Kidney (tissue), 14 donors: Measurements from ENCODE around the gene DNAH3. TPM values are rescaled to one million over a fixed set of nuclear protein-coding genes. Genes with fewer than 3 reads are reported as not detected.

Experiments
- DNase-seq, 5 donors: peaks; one replicate each; pipeline ENCODE4 v3.0.0-alpha.2; 2013 to 2020
- FAIRE-seq: peaks from 2 replicates; lab custom pipeline; 2012; peaks lifted over from hg19 to GRCh38; lab: Jason Lieb, UNC
- H3K27ac ChIP-seq, 2 donors: one replicate each; pipeline ENCODE4 v1.7.0; 2013; ENCODE audit warnings: low read depth in 2 of 2, low read length in 2 of 2, inconsistent platforms in 1 of 2
- H3K27me3 ChIP-seq: one replicate; pipeline ENCODE4 v1.7.1; 2013; ENCODE audit warnings: low read length, inconsistent platforms; ENCODE audit not compliant: control insufficient read depth, insufficient read depth
- H3K36me3 ChIP-seq, 3 donors: one replicate each; pipeline versions ENCODE4 v1.7.0 to v1.7.1; 2013; ENCODE audit warnings: low read length in 3 of 3, control low read depth in 1 of 3, inconsistent platforms in 1 of 3; ENCODE audit not compliant: insufficient read depth in 3 of 3, control insufficient read depth in 2 of 3
- H3K4me1 ChIP-seq, 3 donors: one replicate each; pipeline versions ENCODE4 v1.7.0 to v1.7.1; 2013; ENCODE audit warnings: low read length in 3 of 3, inconsistent platforms in 1 of 3, low read depth in 1 of 3; ENCODE audit not compliant: control insufficient read depth in 2 of 3, insufficient read depth in 2 of 3
- H3K4me3 ChIP-seq, 3 donors: one replicate each; pipeline versions ENCODE4 v1.7.0 to v1.8.1; 2013; ENCODE audit warnings: low read length in 3 of 3, control low read depth in 1 of 3, inconsistent platforms in 1 of 3
- H3K9ac ChIP-seq, 3 donors: one replicate each; pipeline versions ENCODE4 v1.7.0 to v1.7.1; 2013; ENCODE audit warnings: low read length in 3 of 3, control low read depth in 1 of 3, inconsistent platforms in 1 of 3
- H3K9me3 ChIP-seq, 3 donors: one replicate each; pipeline versions ENCODE4 v1.7.0 to v1.7.1; 2013; ENCODE audit warnings: low read length in 3 of 3, control low read depth in 1 of 3, inconsistent platforms in 1 of 3; ENCODE audit not compliant: control insufficient read depth in 2 of 3, insufficient read depth in 1 of 3
- intact Hi-C: fragments of 100-400 bp; cut with DNase I; formaldehyde crosslinking; loops from one replicate; pipeline ENCODE4 v1.11.1; 2022
- polyA plus RNA-seq: library from polyadenylated mRNA; stranded (reverse); fragments of 350-450 nt; fragmentation: Illumina TruSeq; extraction: RNeasy Lipid Tissue Mini Kit (QIAGEN cat#74804); gene quantifications from one replicate; pipeline ENCODE4 v1.2.3, GENCODE V29; 2014; ENCODE audit warnings: low read depth, low replicate concordance; ENCODE audit not compliant: insufficient read depth
- total RNA-seq: library from RNA; stranded (reverse); fragmentation: NEBNext Ultra II Directional; extraction: Animal tissue kit (Norgen Biotek cat#: 25700); gene quantifications from one replicate; pipeline ENCODE4 v1.2.1, GENCODE V29; 2021
- TF ChIP-seq, protein P1 (sequence below): IDR thresholded peaks from 3 replicates; pipeline ENCODE4 v1.5.1; 2012; ENCODE audit warnings: mild to moderate bottlenecking, moderate library complexity, borderline replicate concordance; ENCODE audit not compliant: insufficient read depth; ENCODE audit errors: extremely low read depth
- donor health status: control.
- donor health status: control.
- donor health status: control.
- donor health status: control.
- donor health status: control.
- donor health status: DM: yes; HTN: yes; CAD: no.
- donor health status: Normal renal cell carcinoma (clear cell type).

Gene DNAH3
- total and polyA plus RNA-seq, 2 donors from 2014 or later = 0.19 to 0.57 TPM

DNA sequence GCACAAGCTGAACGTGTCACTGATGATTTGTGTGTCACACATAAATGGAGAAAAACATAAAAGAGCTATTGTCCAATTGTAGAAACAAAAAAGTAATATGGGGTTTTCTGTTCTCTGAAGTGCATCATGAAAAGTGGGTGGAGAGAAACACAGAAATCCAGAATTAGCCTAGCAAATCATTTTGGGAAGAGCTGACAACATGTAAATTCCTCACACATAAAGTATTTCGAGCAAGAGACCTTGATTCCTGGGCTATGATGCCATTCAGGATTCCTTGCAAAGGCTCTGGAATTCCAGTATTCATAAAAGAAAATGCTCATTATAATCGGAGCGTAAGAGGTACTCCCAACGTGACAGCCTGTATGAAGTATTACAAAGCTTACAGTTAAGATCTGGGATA lies 251.6 kb downstream of the DNAH3 start:
- Histone ChIP-seq H3K27me3 (no peaks in the 10 kb centered on the region), H3K4me3 (peak overlapping the region; percentile 71 to 83 (median 81))
- no peak for FAIRE-seq

GRCh38 chr16:20897922-20898321 lies 252.7 kb downstream of the DNAH3 start:
- TF ChIP-seq, protein P1, sequence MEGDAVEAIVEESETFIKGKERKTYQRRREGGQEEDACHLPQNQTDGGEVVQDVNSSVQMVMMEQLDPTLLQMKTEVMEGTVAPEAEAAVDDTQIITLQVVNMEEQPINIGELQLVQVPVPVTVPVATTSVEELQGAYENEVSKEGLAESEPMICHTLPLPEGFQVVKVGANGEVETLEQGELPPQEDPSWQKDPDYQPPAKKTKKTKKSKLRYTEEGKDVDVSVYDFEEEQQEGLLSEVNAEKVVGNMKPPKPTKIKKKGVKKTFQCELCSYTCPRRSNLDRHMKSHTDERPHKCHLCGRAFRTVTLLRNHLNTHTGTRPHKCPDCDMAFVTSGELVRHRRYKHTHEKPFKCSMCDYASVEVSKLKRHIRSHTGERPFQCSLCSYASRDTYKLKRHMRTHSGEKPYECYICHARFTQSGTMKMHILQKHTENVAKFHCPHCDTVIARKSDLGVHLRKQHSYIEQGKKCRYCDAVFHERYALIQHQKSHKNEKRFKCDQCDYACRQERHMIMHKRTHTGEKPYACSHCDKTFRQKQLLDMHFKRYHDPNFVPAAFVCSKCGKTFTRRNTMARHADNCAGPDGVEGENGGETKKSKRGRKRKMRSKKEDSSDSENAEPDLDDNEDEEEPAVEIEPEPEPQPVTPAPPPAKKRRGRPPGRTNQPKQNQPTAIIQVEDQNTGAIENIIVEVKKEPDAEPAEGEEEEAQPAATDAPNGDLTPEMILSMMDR = no peak
- peaks cover 0 to 2% (median 0%) of the 10 kb centered on the region in 3 donors for H3K36me3 ChIP-seq
- no peaks in the 10 kb centered on the region for H3K9me3 ChIP-seq
- H3K4me3 ChIP-seq = peak overlapping the region in 2 of 3 donors; percentile 81 to 83
- DNase-seq = peak in 1 of 5 donors; percentile 40
- H3K4me1 ChIP-seq = peaks cover 0 to 19% (median 0%) of the 10 kb centered on the region in 3 donors
- no peaks in the 10 kb centered on the region for H3K27me3 ChIP-seq
- FAIRE-seq = no peak
- intact Hi-C loops = no loop called here
- no peak overlapping the region for H3K9ac ChIP-seq
- H3K27ac ChIP-seq = peak overlapping the region; percentile 12 to 96

More for the DNA sequence above, 251.6 kb downstream of the DNAH3 start:
- intact Hi-C loops = no loop called here
- no peaks in the 10 kb centered on the region for H3K9me3 ChIP-seq
- peaks cover 0 to 22% (median 9%) of the 10 kb centered on the region in 3 donors for H3K4me1 ChIP-seq
- DNase-seq = peak in 2 of 5 donors; percentile 50 to 56
- H3K9ac ChIP-seq = peak overlapping the region; percentile 64 to 90 (median 81)
- TF ChIP-seq, protein P1 = no peak
- H3K36me3 ChIP-seq = peaks cover 0 to 2% (median 0%) of the 10 kb centered on the region in 3 donors
- H3K27ac ChIP-seq = peak overlapping the region; percentile 88 to 96

GRCh38 chr16:20897253-20897897 lies 253.3 kb downstream of the DNAH3 start:
- Histone ChIP-seq H3K9me3 (no peaks in the 10 kb centered on the region), H3K9ac (no peak overlapping the region), H3K4me1 (peaks cover 0 to 17% (median 0%) of the 10 kb centered on the region in 3 donors), H3K36me3 (peaks cover 0 to 2% (median 0%) of the 10 kb centered on the region in 3 donors), H3K4me3 (peak overlapping the region in 2 of 3 donors; percentile 81 to 83), H3K27me3 (no peaks in the 10 kb centered on the region), H3K27ac (peak overlapping the region in 1 of 2 donors; percentile 96)
- TF ChIP-seq, protein P1 = no peak
- no peak for DNase-seq
- intact Hi-C loops = no loop called here
- no peak for FAIRE-seq
